Activated T-helper 9 cell treated with anti-CD3 and anti-CD28 coated beads, Interleukin-2, amount 50 U/mL, for 16 hours (primary cell): ENCODE results near the gene RBM33.

ENCODE experiments used
- DNase-seq: peaks from one replicate; pipeline ENCODE4 v3.0.0-alpha.2; 2020; ENCODE audit warnings: low read depth

Gene RBM33

DNA sequence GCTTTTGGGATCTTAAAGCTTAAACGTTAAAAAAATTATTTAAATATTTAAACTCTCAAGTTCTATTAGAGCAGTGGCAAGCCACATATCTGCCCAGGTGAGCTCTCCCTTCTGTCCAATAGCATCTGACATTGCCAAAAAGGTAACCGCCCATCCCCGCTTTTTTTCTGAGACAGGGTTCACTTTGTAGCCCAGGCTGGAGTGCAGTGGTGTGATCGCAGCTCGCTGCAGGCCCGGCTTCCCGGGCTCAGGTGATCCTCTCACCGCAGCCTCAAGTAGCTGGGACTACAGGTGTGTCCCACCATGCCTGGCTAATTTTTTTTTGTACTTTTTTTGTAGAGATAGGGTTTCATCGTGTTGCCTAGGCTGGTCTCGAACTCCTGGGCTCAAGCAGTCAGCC, 83.2 kb downstream of the RBM33 start:
- no peak for DNase-seq

DNA sequence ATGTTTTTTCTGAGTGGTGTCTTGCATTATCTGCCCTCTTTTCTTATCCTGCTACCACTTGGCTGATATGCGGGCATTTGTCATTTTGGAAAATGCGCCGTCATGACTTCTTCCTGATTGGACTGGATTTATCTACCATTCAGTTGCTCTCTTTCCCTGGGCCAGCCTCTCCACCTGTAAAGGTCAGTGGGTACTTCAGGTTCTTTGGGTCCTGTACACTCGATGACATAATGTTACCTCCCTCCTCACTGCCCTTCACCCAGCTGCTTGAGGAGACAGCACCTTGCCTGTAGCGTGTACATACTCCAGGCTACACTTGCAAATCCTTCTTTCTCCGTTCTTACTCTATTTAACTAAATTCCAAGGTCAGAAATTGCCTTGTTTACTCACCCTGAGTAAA, 83.7 kb downstream of the RBM33 start:
- DNase-seq = no peak

DNA sequence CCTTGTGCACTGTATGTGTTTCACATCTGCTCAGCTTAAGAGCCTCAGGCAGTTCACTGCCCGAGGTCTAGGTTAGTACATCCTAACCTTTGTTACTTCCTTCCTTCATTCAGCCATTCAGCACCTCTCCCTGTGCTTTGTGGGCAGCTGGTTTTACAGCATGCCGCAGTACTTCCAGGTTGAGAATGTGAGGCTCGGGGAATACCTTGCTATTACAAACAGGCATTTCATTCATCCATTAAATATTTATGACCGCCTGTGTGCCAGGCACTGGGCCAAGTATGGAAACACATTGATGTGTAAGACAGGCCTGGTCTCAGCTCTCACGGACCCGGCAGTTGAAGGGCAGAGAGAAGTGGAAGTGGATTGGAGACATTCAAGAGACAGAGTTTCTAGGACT, 85.4 kb downstream of the RBM33 start:
- no peak for DNase-seq

DNA sequence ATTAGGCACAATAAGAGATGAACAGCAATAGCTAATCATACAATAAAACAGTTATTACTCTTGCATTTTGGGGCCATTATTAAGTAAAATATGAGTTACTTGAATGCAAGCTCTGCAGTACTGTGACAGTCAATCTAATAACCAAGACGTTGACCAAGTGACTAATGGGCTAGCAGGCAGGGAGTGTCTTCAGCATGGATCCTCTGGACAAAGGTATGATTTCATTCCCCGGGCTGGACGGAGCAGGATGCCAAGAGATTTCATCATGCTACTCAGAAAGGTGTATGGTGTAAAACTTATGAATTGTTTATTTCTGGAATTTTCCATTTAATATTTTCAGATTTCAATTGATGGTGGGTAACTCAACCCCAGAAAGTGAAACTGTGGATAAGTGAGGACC, 86.9 kb downstream of the RBM33 start:
- no peak for DNase-seq

DNA sequence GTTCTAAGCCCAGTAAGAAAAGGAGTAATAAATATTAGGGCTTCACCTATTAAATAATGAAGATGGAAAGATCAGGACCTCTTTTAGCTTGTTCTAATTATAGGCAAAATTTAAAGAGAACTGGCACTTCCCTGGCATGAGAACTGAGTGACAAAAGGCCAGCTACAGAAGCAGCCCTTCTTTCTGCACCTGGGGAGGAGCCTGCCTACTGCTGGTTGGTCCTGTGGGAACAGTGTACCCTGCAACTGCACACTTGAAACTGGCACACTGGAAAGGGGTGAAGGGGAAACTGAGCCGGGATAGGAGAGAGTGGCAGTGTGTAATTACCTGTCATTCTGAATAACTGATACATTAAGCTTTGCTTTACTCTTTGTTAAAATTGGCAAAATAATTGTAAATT, 87.4 kb downstream of the RBM33 start:
- DNase-seq = no peak

DNA sequence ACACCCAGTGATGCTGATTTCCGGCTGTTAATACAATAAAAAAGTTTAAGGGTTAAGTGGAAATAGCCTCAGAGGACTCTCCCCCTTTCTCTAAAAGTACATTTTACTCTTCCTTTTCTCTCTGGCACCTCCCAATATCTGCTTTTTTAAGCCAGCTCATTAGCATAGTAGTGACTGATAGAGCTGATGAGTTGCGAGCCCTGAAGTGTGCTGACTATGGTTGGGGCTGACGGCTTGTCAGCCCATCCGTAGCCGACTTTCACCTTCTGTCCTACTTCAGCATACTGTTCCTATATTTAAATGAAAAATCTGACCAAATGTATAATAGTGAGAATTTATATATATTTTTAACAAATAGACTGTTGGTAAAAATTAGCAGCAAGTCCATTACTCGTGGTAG, 87.8 kb downstream of the RBM33 start:
- DNase-seq = no peak

DNA sequence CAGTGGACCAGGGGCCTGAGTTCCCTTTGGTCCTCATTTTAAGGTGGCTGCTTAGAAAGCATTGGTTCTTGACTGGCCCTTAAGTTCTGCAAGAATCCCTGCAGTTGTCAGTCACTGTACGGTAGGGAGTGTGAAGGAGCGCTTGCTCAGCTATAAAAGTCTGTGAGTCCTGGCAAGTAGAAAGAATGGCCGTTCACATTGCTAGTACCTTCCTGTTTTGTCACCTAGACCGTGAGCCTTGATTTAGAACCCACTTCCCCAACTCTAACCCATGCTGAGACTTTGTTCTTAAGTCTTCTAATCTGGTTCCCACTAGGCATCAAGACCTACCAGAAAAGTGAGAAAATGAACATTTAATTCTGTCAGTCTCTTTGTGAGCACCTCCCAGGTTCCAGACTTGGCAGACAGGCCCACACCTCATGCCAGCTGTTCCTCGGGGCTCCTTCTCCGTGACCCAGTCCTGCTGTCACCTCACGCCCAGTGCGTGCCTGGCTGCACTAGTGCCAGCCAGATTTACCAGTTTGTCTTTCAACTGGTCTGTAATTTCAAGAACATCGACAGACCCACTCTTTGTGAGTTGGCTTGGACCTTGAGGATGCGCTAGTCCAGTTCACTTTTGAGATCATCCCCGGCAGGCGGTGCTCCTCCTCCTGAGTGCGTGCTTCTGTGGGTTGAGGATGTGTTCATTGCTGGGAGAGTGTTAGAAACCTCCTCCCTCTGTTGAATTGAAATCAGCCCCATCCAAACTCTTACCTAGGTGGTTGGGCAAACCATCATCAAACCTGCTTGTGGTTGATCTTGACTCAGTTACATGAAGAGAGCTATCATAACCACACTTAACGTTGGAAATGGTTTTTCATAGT, 89.4 kb downstream of the RBM33 start:
- no peak for DNase-seq

DNA sequence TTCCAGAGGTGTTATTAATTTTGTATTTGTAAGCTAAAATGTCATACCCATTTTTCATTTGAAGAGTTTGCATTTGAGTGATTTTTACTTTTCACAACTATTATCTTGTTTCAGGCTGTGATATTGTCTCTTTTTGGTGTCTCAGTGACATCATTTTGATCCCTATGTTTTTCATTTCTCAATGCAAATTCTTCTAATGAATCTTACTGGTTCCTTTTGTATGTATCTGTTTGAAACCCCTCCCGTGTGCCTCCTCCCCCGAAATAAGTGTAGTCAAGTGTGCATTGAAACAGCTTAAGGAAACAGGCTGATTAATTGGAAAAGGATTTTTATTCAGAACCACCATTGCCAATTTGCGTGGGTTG, 90.0 kb downstream of the RBM33 start:
- DNase-seq = no peak

DNA sequence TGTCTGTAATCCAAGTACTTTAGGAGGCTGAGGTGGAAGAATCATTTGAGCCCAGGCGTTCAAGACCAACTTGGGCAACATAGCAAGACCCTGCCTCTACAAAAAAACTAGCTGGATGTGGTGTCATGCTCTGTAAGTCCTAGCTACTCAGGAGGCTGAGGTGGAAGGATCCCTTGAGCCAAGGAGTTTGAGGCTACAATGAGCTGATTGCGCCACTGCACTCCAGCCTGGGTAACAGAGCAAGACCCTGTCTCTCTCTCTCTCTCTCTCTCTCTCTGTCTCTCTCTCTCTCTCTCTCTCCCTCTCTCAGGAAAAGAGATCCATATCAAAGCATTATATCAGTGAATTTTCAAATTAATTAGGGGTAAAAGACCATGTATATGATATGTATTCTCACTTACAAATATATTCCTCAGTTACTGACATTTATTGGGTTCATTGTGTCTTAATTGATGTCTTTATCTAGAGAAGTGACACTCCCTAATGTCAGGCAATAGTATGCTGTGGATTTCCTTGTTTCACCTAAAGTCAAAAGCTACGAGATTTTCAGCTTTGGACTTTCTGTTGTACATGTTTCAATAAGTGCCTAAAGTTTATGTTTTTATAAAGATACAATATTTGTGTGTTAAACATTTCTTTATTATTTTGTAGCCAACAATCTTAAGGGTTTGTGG, 91.1 kb downstream of the RBM33 start:
- no peak for DNase-seq

DNA sequence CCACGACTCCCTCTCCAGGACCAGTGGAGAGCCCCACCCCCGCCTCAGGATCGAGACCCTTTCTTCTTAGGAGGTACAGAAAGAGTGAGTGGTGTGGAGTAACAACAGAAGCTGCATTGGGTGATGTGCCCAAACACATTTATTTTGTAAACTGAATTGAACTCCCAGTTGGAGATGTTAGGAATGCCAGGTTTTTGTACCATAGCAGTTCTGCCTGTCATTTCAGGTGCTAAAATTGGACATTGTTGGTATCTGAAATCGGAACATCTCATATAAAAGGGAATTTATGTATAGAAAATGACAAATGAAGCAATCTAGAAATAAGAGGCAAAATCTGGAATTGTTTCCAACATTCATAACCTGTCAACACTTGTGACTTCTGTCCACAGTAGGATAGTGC, 93.1 kb downstream of the RBM33 start:
- DNase-seq = no peak

DNA sequence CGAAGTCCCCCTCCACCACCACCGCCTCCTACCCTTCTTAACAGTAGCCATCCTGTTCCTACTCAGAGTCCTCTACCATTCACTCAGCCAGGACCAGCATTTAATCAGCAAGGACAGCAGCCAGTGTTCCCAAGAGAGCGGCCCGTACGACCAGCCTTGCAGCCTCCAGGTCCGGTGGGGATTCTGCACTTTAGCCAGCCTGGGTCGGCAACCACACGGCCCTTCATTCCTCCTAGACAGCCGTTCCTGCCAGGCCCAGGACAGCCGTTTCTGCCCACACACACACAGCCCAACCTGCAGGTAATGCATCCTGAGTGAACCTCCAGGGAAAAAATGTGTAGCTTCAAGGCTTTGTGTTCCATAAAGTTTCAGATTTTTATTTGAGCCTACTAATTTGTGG, 93.6 kb downstream of the RBM33 start:
- DNase-seq = no peak

DNA sequence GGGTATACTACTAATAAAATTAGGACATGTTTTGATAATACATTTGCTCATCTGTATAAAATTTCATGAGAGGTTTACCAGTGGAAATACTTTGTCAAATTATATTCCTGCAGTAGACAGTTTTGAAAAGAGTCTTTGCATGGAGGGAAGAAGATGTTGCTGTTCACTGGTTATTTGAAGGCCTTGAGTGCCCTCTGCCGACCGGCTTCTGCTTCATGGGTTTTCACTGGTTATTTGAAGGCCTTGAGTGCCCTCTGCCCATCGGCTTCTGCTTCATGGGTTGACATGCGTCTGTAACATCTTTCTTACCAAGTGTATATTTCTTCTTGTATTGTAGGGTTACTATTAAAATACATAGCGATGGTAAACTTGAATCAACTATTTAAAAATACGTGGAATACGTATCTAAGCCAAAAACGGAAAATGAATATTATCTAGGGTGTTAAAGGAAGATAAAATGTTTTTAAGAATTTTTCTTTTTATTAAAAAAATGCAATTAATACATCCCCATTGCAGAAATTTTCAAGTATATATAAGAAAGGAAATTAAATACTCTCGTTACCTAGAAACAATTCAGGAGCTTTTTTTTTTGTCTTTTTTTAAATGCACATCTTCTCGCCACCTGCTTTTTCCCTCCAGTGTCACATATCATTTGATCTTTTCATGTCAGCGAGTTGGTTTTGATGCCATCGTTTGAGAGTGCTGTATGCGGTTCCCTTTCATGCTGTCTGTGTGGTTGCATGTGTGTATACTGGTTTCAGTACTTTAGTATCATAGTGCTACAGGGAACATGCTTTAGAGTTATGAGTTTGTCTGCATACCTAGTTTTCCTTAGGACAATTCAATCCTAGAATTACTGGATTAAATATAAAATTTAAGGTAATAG, 94.4 kb downstream of the RBM33 start:
- DNase-seq = peak; percentile 33

DNA sequence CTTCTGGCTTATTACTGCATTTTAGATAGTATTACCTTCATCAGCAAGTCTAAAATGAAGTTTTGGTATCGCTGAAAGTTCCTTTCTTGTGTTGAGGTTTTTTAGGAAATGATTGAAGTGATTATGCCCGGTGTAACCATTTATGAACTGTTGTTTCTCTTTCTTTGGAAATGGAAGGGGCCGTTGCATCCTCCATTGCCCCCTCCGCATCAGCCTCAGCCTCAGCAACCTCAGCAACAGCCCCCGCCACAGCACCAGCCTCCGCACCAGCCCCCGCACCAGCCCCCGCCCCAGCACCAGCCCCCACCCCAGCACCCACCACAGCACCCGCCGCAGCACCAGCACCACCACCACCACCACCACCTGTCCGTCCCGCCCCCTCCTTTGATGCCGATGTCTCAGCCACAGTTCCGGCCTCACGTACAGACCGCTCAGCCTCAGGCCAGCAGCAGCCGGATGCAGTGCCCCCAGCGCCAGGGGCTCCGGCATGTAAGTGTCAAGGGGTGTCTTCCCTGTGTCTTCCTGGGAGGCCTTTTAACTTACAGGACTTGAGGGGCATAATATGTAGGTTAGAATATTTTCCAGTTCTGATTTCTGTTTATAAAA, 95.2 kb downstream of the RBM33 start:
- no peak for DNase-seq

DNA sequence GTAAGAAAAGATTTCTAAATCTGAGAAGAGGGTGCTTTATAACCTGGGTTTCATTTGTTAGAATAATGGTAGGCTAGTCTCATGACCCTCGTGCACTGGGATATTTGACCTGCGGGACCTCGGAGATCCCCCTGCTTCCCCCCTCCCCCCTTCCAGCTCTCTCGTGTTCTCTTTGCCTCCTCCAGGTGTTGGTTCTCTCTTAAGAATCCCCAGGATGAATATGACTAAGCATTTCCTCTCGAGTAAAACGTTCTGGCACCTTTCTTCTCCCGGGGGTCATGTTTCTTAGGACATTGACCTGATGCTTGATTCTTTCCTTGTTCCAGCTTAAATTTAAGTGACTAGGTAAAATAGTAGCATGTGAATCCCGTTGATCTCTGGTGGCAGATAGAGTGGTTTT, 96.6 kb downstream of the RBM33 start:
- no peak for DNase-seq

DNA sequence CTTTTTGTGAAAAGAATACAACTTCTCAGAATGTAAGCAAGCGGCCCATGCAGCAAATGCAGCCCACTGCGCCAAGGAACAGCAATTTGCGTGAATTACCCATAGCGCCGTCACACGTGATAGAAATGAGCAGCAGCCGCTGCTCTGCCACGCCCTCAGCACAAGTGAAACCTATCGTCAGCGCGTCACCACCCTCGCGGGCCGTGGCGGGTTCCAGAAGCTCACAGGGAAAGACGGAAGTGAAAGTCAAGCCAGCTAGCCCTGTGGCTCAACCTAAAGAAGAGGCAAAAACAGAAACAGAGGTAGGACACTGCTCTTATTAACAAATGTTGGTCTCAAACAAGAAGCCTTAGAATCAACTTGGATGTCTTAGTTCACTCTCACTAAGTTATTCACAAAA, 97.3 kb downstream of the RBM33 start:
- DNase-seq = no peak

DNA sequence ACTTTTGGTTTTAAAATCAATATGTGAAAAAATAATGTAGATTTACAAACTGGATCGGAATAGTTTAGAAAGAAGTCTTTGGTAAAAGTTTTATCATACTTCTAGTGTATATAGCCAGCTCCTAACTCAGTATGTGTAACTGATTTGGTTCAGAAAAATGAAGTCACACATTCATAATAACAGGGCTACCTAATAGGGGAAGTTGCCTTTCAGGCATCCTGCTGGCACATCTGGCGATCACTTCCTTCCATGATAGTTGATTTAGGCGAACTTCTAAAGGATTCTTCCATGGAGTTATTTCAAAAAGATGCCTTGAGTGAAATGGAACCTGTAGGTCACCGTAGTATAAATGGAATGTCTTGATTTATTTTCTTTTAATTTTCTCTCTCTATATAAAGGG, 98.7 kb downstream of the RBM33 start:
- no peak for DNase-seq

DNA sequence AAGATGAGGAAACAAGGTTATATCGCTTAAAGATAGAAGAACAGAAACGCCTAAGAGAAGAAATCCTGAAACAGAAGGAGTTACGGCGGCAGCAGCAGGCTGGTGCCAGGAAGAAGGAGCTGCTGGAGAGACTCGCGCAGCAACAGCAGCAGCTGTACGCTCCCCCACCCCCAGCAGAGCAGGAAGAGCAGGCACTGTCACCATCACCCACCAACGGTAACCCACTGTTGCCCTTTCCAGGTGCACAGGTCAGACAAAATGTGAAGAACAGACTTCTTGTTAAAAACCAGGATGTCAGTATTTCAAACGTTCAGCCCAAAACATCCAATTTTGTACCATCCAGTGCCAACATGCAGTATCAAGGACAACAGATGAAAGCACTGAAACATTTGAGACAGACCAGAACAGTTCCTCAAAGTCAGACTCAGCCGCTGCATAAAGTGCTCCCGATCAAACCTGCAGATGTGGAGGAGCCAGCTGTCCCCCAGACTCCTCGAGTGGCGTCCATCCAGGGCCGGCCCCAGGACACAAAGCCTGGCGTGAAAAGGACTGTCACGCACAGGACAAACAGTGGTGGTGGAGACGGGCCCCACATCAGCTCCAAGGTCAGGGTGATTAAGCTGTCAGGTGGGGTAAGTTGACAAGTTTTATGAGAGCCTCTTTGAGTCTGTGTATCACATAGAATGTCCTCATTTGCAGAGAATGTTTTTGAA, 100.7 kb downstream of the RBM33 start:
- no peak for DNase-seq

DNA sequence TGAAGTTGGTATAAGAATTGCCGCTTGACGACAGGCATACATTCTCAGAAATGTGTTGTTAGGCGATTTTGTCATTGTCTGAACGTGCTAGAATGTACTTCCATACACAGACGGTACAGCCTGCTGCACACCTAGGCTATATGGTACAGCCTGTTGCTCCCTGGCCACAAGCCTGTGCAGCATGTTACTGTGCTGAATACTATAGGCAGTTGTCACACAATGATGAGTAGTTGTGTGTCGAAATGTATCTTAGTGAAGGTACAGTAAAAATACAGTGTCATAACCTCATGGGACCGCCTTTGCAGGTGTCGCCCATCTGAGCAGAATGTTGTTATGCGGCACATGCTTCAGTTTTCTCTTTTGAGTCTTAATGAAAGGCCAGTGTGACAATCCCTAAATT, 101.3 kb downstream of the RBM33 start:
- no peak for DNase-seq

DNA sequence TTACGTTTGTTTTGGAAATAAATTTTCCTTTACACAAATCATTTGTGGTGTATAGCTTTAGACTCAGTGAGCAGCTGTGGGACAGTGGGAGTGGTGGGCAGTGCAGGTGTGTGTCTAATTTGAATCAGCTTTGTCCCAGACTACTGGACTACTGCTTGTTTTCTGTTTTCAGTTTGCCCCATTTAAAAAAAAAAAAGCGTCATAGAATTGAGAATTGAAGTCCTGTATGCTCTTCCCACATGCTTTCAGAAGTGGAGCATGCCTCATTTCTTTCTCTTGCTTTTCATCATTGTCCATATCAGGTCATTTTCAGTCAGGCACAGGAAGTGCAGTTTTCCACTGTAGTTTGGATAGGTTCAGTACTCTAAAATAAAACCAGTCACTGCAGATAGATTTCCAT, 101.7 kb downstream of the RBM33 start:
- no peak for DNase-seq

DNA sequence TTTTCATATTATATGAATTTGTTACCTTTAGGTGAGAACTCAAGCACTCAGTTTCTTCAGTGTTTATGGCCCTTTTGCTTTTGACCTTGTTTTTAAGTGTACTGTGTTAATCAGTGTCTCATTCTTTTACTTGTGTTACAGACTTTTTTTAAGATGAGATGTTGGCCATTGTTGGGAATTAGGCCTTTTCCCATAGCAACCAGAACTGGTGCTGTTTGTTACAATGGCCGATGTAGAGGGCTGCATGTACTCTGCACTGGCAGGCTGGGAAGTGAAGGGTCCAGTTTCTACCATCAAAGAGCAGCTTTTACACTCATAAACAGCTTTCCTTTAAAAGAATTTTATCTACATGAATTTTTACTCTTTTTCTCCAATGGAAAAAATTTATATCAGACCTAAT, 102.7 kb downstream of the RBM33 start:
- DNase-seq = no peak

DNA sequence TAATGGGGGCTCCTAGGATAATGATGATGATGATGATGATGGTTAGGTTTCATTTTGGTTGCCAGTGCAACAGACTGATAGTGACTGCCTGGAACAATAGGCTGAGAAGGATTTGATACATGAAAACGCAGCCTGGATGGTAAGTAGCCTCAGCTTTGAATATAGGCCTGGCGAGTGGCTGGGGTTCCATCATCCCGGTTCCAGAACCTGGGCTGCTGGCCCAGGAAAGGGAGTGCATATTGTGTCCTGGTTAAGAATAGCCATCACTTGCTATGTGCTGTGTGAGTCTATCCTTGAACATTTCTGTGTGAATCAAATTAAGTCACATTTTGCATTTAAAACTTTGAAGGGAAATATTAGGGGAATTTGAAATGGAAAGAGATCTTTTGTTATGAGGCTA, 105.1 kb downstream of the RBM33 start:
- DNase-seq = no peak
